Activated naive CD8-positive, alpha-beta T cell treated with anti-CD3 and anti-CD28 coated beads, Interleukin-2, amount 50 U/mL, for 16 hours (primary cell): ENCODE measurements around the gene THAP7.

Experiments used
- DNase-seq: peaks from one replicate; pipeline ENCODE4 v3.0.0-alpha.2; 2020; ENCODE audit warnings: low read depth, low spot score

Gene THAP7

GRCh38 chr22:20994128-20994901 is 7.6 kb downstream of the THAP7 start:
- no peak for DNase-seq

DNA sequence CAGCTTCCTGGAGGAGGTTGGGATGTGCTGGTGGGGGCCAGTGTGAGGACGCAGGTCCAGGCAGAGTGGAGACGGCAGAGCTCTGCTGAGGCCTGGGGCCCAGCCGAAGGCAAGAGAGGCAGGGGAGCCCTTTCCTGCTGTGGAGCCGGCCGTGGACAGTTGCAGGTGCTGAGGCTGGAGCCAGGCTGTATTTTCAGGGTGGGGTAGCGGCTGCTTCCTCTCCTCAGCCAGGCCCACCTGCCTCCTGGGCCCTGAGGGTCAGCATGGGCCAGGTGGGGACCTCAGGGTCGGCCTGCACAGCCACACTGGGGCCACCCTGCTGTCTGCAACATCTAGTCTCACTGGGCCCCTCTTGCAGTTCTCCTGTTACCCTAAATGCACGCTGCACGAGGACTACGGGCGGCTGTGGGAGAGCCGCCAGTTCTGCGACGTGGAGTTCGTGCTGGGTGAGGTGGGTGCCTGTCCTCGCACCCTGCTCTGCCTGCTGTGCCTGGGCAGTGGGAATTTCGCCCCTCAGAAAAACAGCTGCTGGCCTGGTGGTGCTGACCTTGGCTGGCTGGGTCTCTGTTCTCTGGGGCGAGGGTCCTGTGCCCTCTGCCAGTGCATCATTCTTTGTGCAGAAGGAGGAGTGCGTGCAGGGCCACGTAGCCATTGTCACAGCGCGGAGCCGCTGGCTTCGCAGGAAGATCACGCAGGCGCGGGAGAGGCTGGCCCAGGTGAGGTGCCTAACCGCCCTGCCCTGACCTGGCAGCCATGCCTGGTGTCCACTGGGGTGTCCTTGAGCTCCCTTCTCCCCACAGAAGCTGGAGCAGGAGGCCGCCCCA is 8.4 kb downstream of the THAP7 start:
- DNase-seq, result no peak

DNA sequence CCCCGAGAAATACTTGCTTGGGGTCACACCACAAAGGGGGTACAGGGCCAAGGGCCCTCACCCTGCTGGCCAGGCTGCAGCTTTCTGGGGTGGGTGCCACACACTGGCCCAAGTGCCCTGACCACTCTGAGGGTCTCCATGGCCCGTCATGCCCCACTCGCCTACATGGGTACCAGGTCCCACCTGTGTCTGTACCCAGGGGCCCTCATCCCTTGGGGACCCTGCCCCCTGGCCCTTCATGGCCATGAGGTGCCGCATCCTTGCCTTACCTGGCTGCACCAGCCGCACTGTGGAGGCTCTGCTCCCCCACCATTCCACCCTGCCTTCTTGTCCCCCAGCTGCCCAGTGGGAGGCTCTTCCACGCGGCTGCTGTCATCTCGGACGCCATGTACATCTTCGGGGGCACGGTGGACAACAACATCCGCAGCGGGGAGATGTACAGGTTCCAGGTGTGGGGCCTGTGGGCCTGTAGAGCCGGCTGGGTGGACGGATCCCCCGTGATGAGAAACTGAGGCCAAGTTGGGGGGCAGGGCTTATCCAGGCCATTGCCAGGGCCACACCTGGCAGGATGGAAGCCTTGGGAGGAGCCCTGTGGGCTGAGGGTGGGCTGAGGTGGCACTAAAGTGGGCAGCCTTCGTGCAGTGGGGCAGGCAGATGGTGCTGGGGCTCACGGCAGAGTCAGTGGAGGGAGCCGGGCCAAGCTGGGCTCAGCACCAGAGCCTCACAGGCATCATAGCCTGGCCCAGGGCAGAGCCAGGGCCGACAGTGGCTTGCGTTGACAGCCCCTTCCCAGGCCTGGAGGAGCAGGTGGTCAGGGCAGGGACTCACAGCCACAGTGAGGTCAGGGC is 9.2 kb downstream of the THAP7 start:
- DNase-seq, result no peak

DNA sequence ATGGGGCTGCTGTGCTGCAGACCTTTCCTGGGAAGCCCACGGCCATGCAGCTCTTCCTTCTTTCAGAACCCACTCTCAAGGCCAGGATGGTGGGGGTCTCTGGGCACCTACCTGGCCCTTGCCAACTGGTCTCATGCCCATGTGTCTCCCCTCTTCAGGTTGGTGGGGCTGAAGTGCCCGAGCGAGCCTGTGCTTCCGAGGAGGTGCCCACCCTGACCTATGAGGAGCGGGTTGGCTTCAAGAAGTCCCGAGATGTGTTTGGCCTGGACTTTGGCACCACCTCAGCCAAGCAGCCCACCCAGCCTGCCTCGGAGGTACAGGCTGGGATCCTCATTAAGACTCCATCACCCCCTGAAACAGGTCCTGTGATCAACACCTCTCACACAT is 9.9 kb downstream of the THAP7 start:
- no peak for DNase-seq

GRCh38 chr22:20991252-20992055 is 10.5 kb downstream of the THAP7 start:
- no peak for DNase-seq

GRCh38 chr22:20990184-20991180 is 11.4 kb downstream of the THAP7 start:
- no peak for DNase-seq

DNA sequence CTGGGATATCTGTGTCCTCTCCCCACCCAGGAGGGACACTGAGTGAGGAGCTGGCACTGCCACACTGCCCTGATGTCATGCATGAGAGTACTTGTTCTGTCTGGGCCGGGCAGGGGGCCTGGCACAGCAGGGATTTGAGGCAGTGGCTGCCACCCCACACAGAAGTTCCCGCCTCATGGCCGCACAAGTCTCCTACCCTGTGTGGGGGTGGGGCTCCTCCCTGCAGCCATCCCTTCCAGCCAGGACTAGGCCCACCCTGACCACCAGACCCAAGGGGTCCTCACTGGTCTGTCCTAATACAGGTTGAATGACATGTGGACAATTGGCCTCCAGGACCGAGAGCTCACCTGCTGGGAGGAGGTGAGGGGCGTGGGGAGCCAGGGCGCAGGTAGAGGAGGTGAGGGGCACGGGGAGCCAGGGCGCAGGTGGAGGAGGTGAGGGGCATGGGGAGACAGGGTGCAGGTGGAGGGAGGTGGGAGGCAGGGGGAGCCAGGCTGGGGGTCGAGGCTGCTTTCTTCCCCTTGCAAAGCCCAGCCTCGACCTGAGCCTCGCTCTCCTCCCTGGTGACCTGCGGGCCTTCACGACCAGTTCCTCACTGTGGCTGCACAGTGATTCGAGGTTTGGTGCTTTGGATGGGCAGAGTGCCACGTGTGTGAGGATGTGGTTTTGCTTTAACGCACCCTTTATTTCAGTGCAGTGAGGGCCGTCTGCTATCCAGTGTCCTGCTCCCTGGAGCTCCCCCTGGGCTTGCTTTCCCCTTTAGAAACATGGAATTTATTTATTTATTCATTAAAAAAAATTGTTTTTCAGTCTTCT is 12.4 kb downstream of the THAP7 start:
- DNase-seq, result no peak

- DNase-seq, result no peak
Measured at GRCh38 chr22:20988573-20989322, 13.2 kb downstream of the THAP7 start.

DNA sequence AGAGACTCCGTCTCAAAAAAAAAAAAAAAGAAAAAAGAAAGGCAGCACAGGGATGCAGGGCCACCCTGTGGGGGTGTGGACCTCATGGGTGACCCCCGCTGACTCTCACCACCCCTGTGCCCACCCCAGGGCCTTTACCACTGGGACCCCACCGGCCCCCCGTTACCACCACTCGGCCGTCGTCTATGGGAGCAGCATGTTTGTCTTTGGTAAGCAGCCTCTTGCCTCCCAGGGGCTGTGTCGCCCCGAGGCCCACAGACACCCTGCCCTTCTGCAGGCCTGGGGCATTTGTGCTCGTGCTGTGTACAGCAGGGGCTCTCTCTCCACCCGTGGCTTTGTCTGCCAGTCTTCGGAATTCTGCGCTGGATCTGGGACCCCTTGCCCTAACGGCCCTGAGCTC is 14.5 kb downstream of the THAP7 start:
- DNase-seq, result no peak

DNA sequence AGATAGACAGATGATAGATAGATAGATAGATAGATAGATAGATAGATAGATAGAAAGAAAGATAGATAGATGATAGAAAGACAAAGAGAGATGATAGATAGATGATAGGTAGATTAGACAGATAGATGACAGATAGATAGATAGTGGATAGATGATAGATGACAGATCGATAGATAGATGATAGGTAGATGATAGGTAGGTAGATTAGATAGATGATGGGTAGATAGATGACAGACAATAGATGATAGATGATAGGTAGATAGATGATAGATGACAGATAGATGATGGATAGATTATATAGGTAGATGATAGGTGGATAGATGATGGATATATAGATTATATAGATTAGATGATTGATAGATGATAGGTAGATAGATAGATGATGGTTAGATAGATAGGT is 15.6 kb downstream of the THAP7 start:
- no peak for DNase-seq

DNA sequence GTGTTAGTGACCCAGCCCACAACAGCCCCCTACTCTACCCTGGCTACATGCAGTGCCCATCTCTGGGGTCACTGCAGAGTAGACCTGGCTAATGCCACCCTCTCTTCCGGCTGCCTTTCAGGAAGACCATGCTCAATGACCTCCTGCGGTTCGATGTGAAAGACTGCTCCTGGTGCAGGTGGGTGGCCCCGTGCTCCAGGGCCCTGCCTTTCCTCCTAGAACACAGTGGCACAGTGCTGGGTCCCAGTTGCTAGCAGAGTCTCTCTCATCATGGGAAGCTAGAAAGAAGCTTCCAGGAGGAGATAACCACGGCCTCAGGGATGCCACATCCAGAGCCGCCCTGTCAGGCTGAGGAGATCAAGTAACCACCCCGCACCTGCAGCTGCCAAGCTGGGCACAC is 16.2 kb downstream of the THAP7 start:
- DNase-seq, result no peak

GRCh38 chr22:20983081-20983771 is 18.7 kb downstream of the THAP7 start:
- DNase-seq, result no peak

GRCh38 chr22:20982563-20982882 is 19.4 kb downstream of the THAP7 start:
- DNase-seq, result no peak

DNA sequence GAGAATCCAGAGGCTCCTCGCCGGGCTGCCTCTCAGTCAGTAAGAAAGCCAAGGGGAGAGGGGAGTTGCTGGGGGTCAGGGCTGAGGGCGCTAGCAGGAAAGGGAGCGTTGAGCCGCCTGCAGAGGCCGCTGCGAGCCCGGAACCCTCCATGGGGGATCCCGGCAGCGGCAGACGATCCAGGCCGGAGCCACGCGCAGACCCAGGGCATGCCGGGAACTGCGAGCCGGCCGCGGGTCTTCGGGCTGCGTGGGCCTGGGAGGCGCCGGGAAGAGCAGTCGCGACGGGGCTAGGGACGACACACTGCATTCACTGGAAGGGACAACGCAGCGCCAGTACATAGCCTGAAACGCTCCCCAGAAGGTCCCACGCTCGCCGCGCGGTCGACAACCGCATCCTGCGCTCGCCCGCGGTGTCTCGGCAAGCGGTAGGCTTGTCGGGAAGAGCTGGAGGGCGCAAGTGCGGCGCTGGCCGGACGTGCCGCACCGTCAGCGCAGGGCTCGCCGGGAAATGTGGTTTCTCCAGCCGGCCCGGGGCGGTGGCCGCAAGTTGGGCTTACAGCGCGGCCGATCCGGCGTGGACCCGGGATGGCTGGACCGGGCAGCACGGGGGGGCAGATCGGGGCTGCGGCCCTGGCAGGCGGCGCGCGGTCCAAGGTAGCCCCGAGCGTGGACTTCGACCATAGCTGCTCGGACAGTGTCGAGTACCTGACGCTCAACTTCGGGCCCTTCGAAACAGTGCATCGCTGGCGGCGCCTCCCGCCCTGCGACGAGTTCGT is 19.9 kb downstream of the THAP7 start, which contains the start of gene LZTR1:
TSS of gene LZTR1 (plus strand) at position 511 of the 776 bp plus-strand sequence. CDS start at position 586, 75 bp downstream.
- peak; percentile 41 for DNase-seq

DNA sequence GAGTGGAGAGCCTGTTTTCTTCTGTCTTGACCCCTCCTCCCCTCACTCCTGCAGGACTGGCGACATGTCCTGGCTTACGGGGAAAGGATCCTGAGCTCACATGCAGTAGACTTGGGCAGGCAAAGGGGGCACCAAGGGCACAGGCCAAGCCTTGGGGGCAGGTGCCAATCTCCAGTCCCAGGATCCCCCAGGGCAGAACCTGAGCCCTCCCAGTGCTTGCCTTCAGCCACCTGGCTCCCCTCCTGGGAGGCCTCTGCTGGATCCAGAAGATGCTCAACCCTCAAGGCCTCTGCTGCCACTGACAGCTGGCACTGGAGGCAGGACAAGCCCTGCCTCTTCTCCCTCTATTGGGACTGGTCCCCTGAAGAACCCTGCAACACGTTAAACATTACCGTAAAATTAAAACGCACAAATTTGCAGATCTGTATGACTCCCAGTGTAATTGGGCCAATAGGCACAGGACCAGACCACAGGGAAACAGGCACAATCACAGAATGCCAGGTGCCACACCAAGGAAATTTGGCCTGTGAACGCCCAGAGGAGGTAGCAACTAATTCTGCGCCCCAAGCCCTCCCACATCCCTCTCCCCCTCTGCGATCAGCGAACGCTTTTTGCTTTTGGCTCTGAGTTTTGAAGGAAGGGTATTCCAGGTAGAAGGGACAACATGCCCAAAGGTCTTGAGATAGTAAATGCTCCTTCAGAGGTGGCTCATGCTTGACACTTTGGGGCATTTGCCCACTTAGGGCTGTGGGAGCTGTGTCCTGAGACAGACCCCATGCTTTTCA is 20.8 kb downstream of the THAP7 start:
- DNase-seq, result no peak

- DNase-seq, result no peak
Measured at GRCh38 chr22:20980523-20980922, 21.4 kb downstream of the THAP7 start.
